Bone marrow (tissue), 2 donors: ENCODE data around the gene PHF21B.
"Not testable (repeated sequence)": the region's sequence is repeated elsewhere in the genome, so short reads cannot be mapped to it uniquely, and the experiment has no call there.

Experiments used
- DNase-seq, 2 donors: peaks; one replicate each; lab custom pipeline; 2025; lab: John Stamatoyannopoulos, UW

PHF21B gene

GRCh38 chr22:44933666-44934453 lies 75.9 kb downstream of the PHF21B start:
- DNase-seq, result no peak

- DNase-seq, result no peak
Measured at GRCh38 chr22:44932493-44932892, 77.3 kb downstream of the PHF21B start.

- no peak for DNase-seq
Measured at GRCh38 chr22:44931766-44932165, 78.0 kb downstream of the PHF21B start.

DNA sequence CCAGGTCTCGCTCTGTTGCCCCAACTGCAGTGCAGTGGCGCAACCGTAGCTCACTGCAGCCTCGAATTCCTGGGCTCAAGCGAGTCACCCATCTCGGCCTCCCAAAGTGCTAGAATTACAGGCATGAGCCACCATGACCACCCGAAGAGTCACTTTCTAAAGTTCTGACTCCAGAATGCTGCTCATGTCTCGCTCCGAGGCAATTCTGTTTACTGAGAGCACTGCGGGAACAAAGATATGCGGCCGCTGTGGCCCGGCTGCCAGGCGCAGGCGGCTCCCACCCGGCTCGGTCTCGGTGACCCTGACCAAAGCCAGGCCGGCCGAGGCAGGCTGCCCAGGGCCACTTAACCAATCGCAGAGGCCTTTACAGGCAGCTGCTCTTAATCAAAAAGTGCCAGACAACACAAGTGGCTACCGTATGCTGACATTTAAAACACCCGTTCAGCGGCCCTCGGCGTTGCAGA lies 78.7 kb downstream of the PHF21B start:
- no peak for DNase-seq

- DNase-seq, result no peak
Measured at GRCh38 chr22:44930711-44931035, 79.1 kb downstream of the PHF21B start.

DNA sequence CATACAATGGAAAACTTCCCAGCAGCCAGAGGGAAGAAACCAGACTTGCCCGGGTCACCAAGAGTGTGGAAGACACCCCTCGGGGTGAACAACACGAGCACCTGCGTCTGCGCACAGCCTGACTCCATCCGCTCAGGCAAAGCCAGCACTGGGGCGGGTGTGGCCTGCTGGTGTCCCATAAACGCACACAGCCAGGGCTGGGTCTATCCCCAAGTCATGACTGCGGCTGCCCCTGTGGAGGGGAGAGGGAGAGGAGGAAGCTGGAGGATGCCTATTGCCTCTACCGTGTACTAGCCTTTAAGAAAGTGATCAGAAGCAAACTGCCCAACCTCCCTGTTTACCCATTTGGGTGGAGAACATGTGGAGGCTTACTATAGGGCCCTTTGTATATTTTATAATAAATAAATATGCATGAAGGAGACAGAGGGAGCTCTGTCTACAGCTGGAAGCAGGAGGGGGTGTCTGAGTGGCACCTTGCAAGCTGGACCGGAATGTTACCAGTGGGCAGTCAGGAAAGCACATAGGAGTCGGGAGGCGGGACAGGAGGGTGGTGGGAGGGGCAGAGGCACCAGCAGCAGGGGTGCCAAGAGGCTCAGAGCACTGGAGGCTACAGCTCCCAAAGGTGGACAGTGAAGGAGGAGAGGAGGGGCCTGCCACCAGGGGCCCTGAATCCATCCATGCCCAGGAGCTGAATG lies 79.6 kb downstream of the PHF21B start:
- DNase-seq, result no peak

- DNase-seq, result no peak
Measured at GRCh38 chr22:44929359-44930015, 80.3 kb downstream of the PHF21B start.

GRCh38 chr22:44928711-44929358 lies 81.0 kb downstream of the PHF21B start:
- DNase-seq, result no peak

GRCh38 chr22:44928136-44928463 lies 81.7 kb downstream of the PHF21B start:
- DNase-seq, result no peak

- no peak for DNase-seq
Measured at GRCh38 chr22:44927463-44928135, 82.2 kb downstream of the PHF21B start.

DNA sequence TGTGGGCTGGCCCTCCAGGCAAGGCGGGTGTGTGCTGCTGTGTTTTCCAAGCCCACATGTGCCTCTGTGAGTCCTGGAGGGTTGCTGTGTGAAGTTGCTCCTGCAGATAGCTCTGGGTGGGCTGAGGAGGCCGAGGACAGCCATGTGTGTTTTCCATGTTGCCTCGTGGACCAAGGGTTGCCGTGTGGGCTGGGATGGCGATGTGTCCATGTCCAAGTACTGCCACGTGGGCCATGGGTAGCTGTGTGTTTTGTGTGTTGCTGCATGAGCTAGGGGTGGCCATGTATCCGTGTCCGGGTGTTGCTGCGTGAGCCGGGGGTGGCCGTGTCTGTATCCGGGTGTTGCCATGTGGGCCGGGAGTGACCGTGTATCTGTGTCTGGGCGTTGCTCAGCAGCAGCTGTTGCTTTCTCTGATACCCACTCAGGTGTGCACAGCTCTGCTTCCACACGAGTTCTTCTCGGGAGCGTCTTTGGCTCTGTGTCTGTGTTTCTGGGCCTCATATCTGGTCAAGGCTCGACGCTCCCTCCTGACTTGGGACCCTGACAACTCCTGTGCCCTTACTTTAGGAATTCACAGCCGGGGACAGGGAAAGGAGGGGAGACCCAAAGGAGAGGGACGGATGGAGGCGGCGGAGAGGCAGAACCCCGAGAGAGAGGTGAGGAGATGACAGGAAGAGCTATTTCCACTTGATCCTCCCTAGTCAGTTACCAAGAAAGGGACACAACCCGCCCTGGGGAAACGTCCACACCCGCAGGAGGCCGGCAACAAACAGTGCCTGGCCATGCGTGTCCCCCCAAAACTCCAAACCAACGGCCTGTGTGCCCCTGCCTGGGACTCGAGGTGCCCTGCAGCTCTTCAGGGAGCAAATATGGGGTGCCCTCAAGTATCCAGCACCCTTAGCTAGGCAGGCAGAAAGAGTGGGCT lies 83.1 kb downstream of the PHF21B start:
- no peak for DNase-seq

- DNase-seq, result no peak
Measured at GRCh38 chr22:44926124-44926475, 83.7 kb downstream of the PHF21B start.

- DNase-seq, result no peak
Measured at GRCh38 chr22:44925465-44926123, 84.2 kb downstream of the PHF21B start.

GRCh38 chr22:44924710-44925109 lies 85.1 kb downstream of the PHF21B start:
- no peak for DNase-seq

- DNase-seq, result no peak
Measured at GRCh38 chr22:44924098-44924497, 85.7 kb downstream of the PHF21B start.

GRCh38 chr22:44921766-44922165 lies 88.0 kb downstream of the PHF21B start:
- DNase-seq, result not testable (repeated sequence)

- DNase-seq, result no peak
Measured at GRCh38 chr22:44920183-44920582, 89.6 kb downstream of the PHF21B start.

GRCh38 chr22:44919691-44920090 lies 90.1 kb downstream of the PHF21B start:
- DNase-seq, result no peak

- DNase-seq, result no peak
Measured at GRCh38 chr22:44918925-44919392, 90.8 kb downstream of the PHF21B start.

- DNase-seq, result no peak
Measured at GRCh38 chr22:44918166-44918924, 91.5 kb downstream of the PHF21B start.
